NCI-H748 (cell line): ENCODE results near the gene SCARF2.
"Not testable (repeated sequence)": the region's sequence is repeated elsewhere in the genome, so short reads cannot be mapped to it uniquely, and the experiment has no call there.

Experiments
- DNase-seq: peaks from one replicate; lab custom pipeline; 2025; ENCODE audit not compliant: unreplicated experiment; lab: John Stamatoyannopoulos, UW

Gene SCARF2

DNA sequence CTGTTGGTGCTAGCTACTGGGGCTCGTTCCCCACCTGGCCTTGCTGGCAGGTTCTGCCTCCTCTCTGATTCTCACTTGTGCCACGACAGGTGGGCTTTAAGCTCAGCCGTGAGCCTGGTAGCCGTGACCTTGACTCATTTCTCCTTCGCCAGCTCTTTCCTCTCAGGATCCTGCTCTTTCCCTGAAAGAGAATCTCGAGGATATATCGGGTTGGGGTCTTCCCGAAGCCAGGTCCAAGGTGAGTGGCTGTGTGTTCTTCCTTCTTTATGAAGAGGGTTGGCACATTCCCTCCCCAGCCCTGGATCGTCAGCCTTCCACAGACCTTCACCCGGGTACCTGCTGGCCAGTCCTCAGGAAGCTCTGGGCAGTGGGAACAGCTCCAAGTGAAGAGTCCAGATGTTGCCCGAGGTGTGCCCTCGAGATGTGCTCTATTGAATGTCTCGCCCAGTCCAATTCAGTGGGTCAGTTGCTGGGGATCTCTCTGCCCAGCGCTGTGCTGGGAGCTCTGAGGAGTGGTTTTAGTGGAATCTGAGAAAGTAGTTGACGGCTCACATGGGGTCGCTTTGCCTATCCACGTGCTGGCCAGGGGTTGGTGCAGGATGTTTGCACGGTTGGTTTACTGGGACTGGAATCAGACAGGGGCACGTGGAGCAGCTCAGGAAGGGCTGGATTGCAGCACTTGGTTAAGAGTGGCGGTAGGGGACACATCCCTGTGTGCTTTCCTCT lies 42.3 kb downstream of the SCARF2 start:
- DNase-seq, result no peak

DNA sequence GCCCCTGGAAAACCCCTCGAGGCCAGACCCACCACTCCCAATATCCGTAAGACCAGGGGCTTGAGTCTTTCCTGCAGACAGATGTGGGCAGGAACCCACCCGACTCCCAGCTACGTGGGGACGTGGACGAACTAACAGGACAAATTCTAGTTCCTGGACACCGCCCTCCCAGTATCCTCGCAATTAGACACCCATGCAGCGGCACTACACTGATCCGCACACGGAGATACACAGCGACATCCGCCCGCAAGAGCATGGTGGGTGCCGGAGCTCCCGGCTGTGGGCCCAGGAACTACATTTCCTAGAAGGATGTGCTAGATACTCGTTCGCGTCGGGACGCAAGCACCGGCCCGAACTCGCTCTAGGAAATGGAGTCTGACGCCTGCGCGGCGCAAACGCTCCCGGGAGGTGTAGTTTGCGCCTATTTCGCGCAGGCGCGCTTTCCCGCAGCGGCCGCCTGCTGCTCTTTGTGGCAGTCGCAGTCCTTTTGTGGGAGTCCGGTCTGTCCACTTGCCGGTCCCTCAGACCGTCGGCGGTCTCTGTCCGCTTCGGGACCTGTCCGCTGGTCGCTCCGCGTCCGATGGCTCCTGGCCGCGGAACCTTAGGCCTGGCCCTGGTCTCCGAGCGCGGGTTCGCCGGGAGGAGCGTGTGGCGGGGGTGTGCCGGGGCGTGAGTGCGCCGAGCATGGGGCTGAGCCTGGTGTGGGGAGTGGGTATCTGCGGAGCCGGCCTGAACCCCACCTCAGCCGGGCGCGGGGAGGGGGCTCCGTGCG lies 43.7 kb downstream of the SCARF2 start, which contains the start of gene ZNF74:
Gene ZNF74 (plus strand): TSS at position 447 of the 772 bp plus-strand sequence. CDS start 478 bp downstream, outside the sequence.
- peak; percentile 88 for DNase-seq

DNA sequence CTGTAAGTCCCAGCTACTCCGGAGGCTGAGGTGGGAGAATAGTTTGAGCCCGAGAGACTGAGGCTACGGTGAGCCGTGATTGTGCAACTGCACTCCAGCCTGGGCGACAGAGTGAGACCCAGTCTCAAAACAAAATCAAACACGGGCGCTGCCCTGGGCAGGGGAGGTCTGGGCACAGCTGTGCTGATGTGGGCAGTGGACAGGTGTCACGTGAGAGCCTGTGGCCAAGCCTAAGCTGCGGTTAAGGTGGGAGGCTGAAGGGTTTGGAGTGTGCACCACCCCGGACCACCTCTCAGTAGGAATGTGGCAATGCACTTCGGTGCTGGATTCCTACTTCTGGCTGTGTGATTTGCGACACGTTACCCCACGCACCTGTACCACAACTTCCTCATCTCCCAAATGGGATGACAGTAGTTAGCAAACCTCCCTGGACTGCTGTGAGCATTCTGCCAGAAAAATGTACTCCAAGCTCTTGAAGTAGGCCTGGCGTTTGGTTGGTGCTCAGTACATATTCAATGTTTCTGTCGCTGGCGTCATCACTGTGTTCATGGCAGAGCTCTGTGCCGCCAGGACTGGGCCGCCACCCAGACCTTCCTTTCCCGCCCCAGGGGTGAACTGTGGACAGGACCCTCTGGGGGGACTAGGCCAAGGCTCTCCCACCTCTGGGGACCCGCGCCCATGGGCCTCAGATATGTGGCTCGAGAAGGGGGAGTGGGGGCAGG lies 44.5 kb downstream of the SCARF2 start:
- DNase-seq, result no peak

DNA sequence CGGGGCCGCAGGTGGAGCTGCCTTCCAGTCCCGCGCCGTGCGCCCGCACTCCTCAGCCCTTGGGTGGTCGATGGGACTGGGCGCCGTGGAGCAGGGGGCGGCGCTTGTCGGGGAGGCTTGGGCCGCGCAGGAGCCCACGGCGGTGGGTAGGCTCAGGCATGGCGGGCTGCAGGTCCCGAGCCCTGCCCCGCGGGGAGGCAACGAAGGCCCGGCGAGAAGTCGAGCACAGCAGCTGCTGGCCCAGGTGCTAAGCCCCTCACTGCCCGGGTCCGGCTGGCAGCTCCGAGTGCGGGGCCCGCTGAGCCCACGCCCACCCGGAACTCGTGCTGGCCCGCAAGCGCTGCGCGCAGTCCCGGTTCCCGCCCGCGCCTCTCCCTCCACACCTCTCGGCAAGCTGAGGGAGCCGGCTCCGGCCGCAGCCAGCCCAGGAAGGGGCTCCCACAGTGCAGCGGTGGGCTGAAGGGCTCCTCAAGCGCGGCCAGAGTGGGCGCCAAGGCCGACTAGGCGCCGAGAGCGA lies 45.2 kb downstream of the SCARF2 start:
- not testable (repeated sequence) for DNase-seq

DNA sequence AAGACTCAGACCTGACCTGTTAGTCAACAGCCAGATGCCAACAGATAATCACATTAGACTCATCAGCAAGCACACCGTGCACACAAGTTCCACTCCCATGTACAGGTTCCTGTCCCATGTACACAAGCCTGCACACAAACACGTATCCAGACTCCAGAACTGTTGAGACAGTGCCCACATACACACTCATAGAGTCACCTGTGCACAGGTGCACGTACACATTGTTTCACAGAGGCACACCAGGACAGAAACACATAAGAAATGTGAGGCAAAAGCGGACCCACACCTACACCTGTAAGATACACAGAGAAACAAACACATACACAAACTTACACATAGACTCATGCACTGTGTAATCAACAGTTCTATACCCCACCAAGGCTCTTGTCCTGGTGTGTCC lies 46.4 kb downstream of the SCARF2 start:
- DNase-seq, result no peak

DNA sequence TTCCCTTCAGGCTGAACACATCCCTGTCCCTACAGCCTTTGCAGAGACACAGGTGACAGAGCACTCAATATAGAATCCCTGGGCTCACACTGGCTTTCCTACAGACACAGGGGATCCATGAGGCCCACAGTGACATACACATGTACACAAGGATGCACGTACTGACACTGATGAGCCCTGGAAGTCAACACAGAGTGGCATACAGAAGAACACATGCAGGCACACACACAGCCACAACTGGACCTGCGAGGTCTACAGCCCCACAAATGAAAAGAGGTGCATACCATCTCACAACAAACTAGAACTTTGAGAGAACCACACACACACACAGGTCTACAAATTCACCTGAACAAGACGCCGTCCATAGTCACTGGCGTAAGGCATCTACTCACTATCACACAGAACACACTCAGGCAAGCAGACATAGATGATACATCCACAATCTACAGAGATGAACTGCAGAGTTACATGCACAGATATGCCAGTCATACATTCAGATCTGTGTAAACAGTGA lies 47.2 kb downstream of the SCARF2 start:
- no peak for DNase-seq

DNA sequence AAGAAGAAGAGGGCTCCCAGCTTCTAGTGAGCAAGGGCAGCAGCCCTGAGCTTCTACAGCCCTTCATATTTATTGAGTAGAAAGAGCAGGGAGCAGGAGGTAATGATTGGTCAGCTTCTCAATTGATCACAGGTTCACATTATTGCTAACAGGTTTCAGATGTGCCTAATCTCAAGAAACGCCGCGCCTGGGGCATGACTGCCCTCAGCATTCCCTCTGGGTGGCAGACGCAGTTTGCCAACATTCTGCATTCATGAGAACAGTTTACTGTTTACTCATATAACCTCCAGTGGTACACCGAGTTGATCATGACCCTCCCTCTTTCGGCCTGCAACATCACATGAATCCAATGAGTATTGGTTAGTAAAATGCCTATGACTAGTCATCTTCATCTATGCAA lies 48.3 kb downstream of the SCARF2 start:
- DNase-seq, result no peak

DNA sequence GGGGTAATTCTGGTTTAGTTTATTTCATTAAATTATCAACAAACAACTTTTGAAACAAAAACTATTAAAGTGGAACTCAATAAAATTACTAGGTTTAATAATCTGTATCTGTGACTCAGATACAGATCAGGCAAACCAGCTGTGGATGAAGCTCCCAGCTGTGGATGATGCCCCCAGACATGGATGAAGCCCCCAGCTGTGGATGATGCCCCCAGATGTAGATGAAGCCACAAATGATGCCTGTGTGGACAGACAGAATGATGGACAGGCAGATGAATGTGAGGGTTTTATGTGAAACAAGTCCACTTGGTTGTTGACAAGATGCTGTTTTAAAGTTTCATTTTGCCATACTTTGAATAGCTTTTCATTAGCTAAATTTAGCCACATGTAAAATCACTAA lies 49.4 kb downstream of the SCARF2 start:
- no peak for DNase-seq

DNA sequence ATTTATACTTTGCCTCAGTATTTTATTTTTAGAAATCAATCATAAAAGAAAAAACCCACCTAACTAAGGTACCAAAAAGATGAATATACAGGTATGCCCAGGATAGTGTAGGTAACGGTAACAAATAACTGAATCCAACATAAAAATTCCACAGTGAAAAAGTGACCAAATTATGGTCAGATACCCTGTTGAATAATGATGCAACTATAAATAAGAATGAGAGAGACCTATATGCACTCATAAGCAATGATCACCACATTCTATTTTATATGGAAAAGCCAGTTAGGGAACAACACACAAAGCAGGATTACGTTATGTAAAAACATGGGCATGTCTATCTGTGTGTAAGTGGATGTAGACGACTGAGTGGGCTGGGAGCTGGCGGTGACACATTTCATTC lies 50.7 kb downstream of the SCARF2 start:
- DNase-seq, result no peak

DNA sequence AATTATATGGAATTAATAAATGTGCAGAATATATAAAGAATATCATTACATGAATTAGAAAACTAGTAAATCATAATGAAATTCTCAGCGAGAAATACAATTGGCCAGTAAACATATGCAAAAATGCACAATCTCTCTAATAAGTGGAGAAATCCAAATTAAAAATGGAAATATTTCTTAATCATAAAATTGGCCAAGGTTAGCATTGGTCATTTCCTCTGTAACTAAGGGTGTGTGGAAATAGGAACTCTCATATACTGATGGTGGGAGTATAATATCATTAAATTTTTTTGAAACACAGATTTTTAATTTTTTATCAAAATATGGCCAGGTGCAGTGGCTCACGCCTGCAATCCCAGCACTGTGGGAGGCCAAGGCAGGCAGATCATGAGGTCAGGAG lies 51.3 kb downstream of the SCARF2 start:
- DNase-seq, result no peak

DNA sequence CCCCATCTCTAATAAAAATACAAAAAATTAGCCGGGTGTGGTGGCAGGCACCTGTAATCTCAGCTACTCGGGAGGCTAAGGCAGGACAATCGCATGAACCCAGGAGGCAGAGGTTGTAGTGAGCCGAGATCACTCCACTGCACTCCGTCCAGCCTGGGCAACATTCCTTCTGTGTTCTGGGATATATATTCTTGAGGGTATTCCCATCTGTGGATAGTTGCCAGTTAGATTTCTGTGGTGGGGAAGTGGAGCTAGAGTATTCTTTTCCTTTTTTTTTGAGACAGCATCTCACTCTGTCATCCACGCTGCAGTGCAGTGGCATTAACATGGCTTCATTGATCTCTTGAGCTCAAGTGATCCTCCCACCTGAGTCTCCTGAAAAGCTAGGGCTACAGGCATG lies 52.8 kb downstream of the SCARF2 start:
- DNase-seq, result no peak

DNA sequence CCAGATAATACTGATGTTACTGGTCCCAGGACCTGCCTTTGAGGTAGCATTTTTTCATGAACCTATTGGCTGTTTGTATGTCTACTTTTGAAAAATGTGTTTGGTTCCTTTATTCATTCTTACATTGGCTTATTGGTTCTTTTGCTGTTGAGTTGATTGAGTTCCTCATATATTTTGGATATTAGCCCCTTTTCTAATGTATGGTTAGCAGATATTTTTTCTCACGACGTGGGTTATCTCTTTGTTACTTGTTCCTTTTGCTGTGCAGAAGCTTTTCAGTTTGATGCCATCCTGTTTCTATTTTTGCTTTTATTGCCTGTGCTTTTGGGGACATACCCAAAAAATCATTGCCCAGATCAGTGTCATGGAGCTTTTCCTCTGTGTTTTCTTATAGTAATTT lies 53.5 kb downstream of the SCARF2 start:
- no peak for DNase-seq

DNA sequence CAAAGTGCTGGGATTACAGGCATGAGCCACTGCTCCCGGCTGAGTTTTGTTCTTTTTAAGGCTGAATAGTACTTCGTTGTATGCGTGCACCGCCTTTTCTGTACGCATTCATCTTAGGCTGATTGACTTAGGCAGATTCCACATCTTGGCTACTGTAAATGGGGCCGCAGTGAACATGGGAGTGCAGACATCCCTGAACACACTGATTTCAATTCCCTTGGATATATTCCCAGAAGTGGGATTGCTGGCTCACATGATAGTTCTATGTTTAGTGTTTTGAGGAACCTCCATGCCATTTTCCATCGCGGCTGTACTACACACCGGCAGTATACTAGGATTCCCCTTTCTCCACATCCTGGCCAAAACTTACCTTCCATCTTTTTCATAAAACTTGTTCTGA lies 54.1 kb downstream of the SCARF2 start:
- DNase-seq, result no peak

DNA sequence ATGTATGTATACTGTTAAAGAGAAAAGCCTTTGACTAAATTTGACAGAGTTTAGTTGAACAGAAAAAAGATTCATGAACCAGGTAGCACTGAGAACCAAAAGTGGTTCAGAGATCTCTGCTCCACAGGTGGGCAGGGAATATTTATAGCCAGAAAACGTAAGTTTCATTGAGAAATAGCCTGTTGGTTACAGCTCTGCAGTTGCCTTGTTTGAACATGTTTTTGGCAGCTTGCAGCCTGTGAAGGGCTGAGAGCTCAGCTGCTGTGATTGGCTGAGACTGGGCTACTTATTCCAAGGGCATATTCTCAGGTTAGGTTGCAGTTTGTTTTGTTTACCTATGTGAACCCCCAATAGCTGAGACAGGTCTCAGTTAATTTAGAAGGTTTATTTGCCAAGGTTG lies 57.1 kb downstream of the SCARF2 start:
- DNase-seq, result no peak

DNA sequence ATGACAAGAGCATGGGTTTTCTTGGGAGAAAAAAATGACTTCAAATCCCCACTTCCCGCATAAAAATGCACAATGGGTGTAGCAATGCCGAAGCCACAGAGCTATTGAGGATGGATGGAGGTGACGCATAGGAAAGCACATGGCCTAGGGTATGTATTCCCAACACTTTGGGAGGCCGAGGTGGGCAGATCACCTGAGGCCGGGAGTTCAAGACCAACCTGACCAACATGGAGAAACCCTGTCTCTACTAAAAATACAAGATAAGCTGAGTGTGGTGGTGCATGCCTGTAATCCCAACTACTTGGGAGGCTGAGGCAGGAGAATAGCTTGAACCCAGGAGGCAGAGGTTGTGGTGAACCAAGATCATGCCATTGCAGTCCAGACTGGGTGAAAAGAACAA lies 58.9 kb downstream of the SCARF2 start:
- DNase-seq, result not testable (repeated sequence)

DNA sequence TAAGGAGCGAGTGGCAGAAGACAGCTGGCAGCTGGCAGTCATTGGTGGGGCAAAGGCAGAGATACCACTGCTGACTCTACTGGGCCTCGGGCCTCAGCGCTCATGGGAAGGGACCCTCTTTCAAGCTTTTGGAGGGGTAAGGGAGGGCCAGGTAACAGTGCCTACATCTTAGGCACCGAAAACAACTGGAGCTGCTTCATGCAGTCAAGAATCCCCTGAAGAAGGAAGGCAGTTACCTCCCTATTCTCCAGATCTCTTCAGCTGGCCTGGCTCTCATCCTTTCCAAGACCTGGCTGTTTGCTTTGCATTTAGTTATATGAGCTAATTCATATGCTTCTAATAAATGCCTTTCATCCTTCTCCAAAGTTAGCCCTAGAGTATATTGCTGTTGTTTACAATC lies 59.5 kb downstream of the SCARF2 start:
- DNase-seq, result no peak

DNA sequence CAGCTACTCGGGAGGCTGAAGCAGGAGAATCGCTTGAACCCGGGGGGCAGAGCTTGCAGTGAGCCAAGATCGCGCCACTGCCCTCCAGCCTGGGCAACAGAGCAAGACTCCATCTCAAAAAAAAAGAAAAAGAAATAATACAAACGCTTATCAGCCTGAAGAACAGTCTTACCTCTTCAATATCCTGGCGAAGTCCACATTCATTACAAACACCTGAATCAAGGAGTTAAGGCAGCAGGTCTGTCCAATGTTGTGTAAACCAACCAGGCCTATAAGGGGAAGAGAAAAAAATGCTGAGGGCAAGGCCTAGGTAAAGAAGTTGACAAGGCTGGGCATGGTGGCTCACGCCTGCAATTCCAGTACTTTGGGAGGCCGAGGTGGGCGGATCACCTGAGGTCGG lies 60.6 kb downstream of the SCARF2 start:
- not testable (repeated sequence) for DNase-seq

DNA sequence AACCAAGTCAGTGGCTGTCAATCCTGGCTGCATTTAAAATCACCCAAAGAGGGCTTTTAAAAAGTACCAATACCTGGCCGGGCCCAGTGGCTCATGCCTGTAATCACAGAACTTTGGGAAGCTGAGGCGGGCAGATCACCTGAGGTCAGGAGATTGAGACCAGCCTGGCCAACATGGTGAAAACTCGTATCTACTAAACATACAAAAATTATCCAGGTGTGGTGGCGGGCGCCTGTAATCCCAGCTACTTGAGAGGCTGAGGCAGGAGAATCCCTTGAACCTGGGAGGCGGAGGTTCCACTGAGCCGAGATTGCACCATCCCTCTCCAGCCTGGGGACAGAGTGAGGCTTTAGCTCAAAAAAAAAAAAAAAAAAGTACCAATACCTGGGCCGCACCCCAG lies 61.3 kb downstream of the SCARF2 start:
- DNase-seq, result not testable (repeated sequence)
